ENCODE data around the gene KRTAP20-3. TPM values are rescaled to one million over a fixed set of nuclear protein-coding genes. Genes with fewer than 3 reads are reported as not detected.

KRTAP20-3 gene
- total and polyA plus RNA-seq, 2 experiments from 2014 or later: not detected

- DNase-seq (ENCODE audit: low spot score): no peak
- Mint-ChIP-seq H3K27ac (no peak overlapping the region), H3K4me3 (no peak overlapping the region), H3K9me3 (peaks cover 15% of the 10 kb centered on the region), H3K36me3 (ENCODE audit: low read depth) (0 out of 3 replicates have a peak, but pooled peaks cover 5% of the 10 kb centered on the region), H3K4me1 (no peaks in the 10 kb centered on the region; the same call in 2 of the 3 replicates), H3K27me3 (ENCODE audit: insufficient read depth, low read depth, poor library complexity) (peaks cover 2% of the 10 kb centered on the region)
- no peak overlapping the region for H2AFZ ChIP-seq
- H4K20me1 ChIP-seq (replicated peaks; ENCODE audit: insufficient read depth): no peaks in the 10 kb centered on the region
- H3K4me1 ChIP-seq (ENCODE audit: insufficient read depth): no peaks in the 10 kb centered on the region; the same call in 1 of the 2 replicates
- H3K9me2 ChIP-seq (ENCODE audit: insufficient read depth): peaks cover 13% of the 10 kb centered on the region
- no peak overlapping the region for H3K27ac ChIP-seq (ENCODE audit: low read depth)
- H3K4me3 ChIP-seq: no peak overlapping the region
- TF ChIP-seq ETS1 (IDR thresholded peaks at IDR 0.05): no peak
- no peak for TF ChIP-seq CREB1 (CRISPR knock-in tag; IDR thresholded peaks at IDR 0.05; ENCODE audit: low read depth)
- TF ChIP-seq CTCF (conservative IDR thresholded peaks at IDR 0.05; ENCODE audit: low read depth in 2 of 2): no peak
- TF ChIP-seq POLR2AphosphoS5 (IDR thresholded peaks at IDR 0.05; ENCODE audit: low read depth): no peak
- no peak for TF ChIP-seq ZNF114 (CRISPR knock-in tag; IDR thresholded peaks at IDR 0.05)
- TF ChIP-seq EZH2 (IDR thresholded peaks at IDR 0.05; ENCODE audit: low read depth, unreplicated experiment): no peak
- TF ChIP-seq REST (IDR thresholded peaks at IDR 0.05; ENCODE audit: unreplicated experiment): no peak
- TF ChIP-seq NANOG (IDR thresholded peaks at IDR 0.05; ENCODE audit: borderline replicate concordance): no peak
- TF ChIP-seq ZNF462 (CRISPR knock-in tag; IDR thresholded peaks at IDR 0.05): no peak
- TF ChIP-seq EZH2phosphoT487 (IDR thresholded peaks at IDR 0.05; ENCODE audit: unreplicated experiment): no peak
- no peak for TF ChIP-seq JUNB (IDR thresholded peaks at IDR 0.05; ENCODE audit: unreplicated experiment)
- no peak for TF ChIP-seq ZNF331 (CRISPR knock-in tag; IDR thresholded peaks at IDR 0.05; ENCODE audit: low read depth)
- no peak for TF ChIP-seq STAT1 (IDR thresholded peaks at IDR 0.05; ENCODE audit: unreplicated experiment)
- no peaks in the 10 kb centered on the region for H3K27me3 ChIP-seq (ENCODE audit: insufficient read depth)
- no peak overlapping the region for H3K4me2 ChIP-seq
- ATAC-seq: no peak
- no peaks in the 10 kb centered on the region for H3K36me3 ChIP-seq (ENCODE audit: insufficient read depth)
- H3F3A ChIP-seq (replicated peaks; ENCODE audit: low read depth): no peaks in the 10 kb centered on the region
- H3K79me2 ChIP-seq (replicated peaks; ENCODE audit: insufficient read depth): no peaks in the 10 kb centered on the region
Observed at GRCh38 chr21:30629200-30629599, 13.5 kb upstream of the KRTAP20-3 start.

Measured in GM23338 (cell line).